Retinal pigment epithelial cell (primary cell): ENCODE results near the gene PACS1.
A peak's percentile ranks its signal among the peaks of the same experiment; 100 is the strongest.
"Not testable (repeated sequence)": the region's sequence is repeated elsewhere in the genome, so short reads cannot be mapped to it uniquely, and the experiment has no call there.

ENCODE experiments used
- DNase-seq: peaks from one replicate; pipeline ENCODE4 v3.0.0-alpha.2; 2010; ENCODE audit warnings: low read depth
- H3K4me3 ChIP-seq: 2 replicates; pipeline ENCODE4 v1.5.1; 2011; ENCODE audit warnings: mild to moderate bottlenecking, low read length, control low read depth, moderate library complexity
- TF ChIP-seq, protein P1 (sequence below): conservative IDR thresholded peaks from 2 replicates; pipeline ENCODE4 v1.5.1; 2011; ENCODE audit warnings: low read depth, low read length, control low read depth, inconsistent platforms

PACS1 gene

DNA sequence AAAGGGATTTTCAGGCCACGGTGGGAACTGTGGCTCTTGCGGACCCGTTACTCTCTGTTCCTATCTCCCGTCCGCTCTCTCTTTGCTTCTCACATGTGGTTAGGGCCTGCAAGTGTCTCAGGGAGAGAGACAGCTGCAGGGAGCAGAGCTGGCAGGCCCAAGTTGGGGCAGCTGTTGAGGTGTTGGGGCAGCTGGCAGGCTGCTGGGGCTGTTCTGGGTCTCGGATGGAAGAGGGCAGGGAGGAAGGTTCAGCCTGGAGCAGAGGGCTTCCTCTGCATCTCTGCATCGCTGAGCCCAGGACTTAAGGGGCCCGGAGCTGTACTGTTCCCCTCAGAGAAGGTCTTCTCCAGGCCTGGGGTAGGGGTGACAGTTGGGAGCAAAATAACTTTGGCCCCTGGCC, 205.3 kb downstream of the PACS1 start:
- TF ChIP-seq, protein P1, sequence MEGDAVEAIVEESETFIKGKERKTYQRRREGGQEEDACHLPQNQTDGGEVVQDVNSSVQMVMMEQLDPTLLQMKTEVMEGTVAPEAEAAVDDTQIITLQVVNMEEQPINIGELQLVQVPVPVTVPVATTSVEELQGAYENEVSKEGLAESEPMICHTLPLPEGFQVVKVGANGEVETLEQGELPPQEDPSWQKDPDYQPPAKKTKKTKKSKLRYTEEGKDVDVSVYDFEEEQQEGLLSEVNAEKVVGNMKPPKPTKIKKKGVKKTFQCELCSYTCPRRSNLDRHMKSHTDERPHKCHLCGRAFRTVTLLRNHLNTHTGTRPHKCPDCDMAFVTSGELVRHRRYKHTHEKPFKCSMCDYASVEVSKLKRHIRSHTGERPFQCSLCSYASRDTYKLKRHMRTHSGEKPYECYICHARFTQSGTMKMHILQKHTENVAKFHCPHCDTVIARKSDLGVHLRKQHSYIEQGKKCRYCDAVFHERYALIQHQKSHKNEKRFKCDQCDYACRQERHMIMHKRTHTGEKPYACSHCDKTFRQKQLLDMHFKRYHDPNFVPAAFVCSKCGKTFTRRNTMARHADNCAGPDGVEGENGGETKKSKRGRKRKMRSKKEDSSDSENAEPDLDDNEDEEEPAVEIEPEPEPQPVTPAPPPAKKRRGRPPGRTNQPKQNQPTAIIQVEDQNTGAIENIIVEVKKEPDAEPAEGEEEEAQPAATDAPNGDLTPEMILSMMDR, result no peak
- DNase-seq, result no peak

DNA sequence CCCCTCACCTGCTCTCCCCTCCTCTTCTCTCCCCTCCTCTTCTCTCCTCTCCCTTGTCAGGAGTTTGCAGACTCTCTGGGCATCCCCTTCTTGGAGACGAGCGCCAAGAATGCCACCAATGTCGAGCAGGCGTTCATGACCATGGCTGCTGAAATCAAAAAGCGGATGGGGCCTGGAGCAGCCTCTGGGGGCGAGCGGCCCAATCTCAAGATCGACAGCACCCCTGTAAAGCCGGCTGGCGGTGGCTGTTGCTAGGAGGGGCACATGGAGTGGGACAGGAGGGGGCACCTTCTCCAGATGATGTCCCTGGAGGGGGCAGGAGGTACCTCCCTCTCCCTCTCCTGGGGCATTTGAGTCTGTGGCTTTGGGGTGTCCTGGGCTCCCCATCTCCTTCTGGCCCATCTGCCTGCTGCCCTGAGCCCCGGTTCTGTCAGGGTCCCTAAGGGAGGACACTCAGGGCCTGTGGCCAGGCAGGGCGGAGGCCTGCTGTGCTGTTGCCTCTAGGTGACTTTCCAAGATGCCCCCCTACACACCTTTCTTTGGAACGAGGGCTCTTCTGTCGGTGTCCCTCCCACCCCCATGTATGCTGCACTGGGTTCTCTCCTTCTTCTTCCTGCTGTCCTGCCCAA, 206.0 kb downstream of the PACS1 start:
- TF ChIP-seq, protein P1, result no peak
- DNase-seq, result no peak
- no peak overlapping the region for H3K4me3 ChIP-seq

More for the DNA sequence above, 205.3 kb downstream of the PACS1 start:
- H3K4me3 ChIP-seq, result no peak overlapping the region

DNA sequence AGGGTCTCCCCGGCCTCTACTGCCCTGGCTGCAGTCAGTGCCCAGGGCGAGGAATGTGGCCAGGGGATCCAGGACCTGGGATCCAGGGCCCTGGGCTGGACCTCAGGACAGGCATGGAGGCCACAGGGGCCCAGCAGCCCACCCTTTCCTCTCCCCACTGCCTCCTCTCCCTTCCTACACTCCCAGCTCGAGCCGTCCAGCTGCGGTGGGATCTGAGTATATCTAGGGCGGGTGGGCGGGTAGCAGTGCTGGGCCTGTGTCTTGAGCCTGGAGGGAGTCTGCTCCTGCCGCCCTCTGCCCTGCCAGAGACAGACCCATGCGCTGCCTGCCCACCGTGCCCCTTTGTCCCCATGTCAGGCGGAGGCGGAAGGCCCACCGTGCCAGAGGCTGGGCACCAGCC, 206.5 kb downstream of the PACS1 start:
- H3K4me3 ChIP-seq, DNase-seq: not testable (repeated sequence)

DNA sequence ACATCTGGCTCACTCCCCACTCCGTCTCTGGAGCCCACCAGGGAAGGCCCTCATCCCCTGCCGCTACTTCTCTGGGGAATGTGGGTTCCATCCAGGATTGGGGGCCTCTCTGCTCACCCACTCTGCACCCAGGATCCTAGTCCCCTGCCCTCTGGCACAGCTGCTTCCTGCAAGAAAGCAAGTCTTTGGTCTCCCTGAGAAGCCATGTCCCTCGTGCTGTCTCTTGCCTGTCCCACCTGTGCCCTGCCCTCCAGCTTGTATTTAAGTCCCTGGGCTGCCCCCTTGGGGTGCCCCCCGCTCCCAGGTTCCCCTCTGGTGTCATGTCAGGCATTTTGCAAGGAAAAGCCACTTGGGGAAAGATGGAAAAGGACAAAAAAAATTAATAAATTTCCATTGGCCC, 207.0 kb downstream of the PACS1 start:
- H3K4me3 ChIP-seq, DNase-seq: not testable (repeated sequence)

DNA sequence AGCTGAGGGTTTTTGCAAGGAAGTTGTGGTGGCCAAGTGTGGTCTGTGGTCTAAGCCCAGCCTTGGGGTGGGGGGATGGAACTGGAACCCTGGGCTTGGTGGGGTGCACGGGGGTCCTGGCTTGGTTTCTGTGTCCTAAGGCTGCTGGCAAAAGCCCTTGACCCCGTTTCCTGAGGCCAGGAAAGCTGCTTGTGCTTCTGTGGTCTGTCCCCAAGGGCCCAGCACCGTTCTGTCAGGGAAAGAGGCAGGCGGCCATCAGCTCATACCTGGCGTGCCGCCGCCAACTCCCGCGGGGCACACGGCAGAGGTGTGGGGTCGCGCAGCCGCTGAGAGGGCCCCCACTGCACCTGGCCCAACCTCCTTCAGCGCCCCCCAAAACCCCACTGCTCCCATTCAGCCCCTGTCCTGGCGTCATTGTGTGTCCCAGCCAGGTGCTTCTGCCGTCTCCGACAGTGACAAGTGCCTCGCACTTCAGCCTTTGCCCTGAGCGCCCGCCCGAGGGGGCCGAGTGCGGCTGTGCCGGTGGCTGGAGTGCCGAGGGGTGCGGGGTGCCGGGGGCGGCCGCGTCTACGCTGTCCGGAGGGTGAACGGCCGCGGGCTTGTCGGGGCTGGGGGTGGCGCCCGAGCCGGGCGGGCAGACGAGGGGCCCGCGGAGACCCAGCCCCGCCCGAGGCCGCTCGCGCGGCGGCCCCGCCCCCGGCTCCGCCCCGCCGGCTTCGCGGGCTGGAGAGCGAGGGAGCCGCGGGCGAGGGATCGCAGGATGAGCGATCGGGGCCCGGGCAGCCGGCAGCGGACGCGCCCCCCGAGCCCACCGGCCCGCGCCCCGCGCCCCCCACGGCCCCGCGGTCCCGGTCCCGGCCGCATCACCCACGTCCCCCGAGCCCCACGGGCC, 207.6 kb downstream of the PACS1 start, which contains the start of gene CNIH2:
CNIH2 (plus strand) TSS at position 705 of the 892 bp plus-strand sequence. CDS start 282 bp downstream, outside the sequence.
- DNase-seq, result no peak
- TF ChIP-seq, protein P1, result no peak
- peak within 1 kb of the TSS; percentile 27 for H3K4me3 ChIP-seq

DNA sequence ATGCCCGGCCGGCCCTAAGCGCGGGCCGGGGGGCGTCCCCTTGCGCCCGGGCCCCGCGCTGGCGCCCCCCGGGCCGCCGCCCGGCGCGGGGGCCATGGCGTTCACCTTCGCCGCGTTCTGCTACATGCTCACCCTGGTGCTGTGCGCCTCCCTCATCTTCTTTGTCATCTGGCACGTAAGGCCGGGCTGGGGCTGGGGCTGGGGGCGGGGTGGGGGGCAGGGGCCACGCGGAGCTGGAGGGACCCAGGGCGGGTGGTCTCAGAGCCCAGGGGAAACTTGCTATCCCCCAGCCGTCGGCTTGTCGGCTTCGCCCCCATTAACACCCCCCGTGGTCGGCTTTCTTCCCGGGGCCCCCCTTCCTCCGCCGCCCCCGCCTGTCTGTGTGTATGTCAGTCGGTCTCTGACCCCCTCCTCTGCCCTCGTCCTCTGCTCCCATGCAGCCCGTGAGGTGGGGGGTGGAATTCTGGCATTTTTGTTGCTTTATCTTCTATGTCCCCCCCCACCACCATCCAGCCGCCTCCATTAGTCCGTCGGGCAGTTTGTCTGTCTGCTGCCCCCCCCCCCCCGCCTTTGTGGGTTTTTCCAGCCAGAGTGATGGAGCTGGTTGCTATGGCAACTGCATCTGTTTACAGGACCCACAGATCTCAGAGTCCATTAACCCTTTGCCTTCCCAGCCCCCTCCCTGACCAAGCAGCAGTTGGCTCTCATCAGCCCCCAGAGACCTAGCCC, 208.5 kb downstream of the PACS1 start:
- TF ChIP-seq, protein P1, result no peak
- peak overlapping the region; percentile 27 for H3K4me3 ChIP-seq
- DNase-seq, result no peak

DNA sequence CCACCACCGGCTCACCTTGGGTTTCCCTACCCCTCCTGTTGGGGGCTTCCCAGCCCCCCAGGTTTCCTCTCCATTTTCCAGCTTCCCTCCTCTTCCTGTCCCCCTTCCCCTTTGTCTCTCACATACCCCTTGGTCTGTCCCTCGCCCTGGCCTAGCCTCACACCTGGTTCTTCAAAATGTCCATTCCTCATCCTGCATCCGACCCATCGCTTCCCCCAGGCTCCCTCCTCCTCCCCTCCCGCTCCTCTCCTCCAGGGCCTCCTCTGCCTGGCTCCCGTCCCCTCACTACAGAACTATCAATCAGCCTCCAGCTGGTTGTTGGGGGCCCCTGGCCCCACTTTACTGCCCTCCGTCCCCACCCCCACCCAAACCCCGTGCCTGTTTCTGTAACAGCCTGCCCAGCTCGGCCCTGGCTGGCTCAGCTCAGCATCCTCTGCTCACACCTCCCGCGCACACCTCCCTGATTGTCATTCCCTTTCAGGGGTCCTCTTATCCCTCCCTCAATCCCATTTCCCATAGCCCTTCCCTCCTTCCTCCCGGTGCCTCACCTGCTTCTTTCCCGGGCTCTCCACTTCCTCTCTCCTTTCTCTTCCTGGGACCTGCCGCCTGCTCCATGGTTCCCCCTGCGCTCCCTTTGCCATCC, 209.1 kb downstream of the PACS1 start:
- DNase-seq, result no peak
- TF ChIP-seq, protein P1, result no peak
- H3K4me3 ChIP-seq, result no peak overlapping the region
